ENCODE results near the gene GCHFR.

GCHFR gene

DNA sequence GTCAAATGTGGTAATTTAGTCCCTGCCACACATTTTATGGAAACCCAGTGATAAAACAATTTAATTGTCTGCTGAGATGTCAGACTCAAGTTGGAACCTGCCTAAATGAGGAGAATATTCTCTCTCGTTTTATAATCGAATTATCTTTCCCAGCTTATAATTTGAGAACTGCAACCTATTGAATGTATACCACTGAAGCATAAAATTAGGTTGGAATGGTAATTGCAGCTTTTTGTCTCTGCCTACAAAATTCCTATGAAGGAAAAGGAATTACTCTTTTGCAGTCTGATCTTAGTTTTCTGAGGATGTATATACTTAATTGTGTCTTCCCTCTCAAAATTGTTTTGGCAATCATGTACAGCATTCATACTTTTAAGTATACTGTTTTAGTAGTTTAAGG, 39.9 kb upstream of the GCHFR start:
- Histone ChIP-seq H3F3A (ENCODE audit: insufficient read depth, low read length) (no peaks in the 10 kb centered on the region), H3K9me2 (ENCODE audit: low read depth, low read length) (no peaks in the 10 kb centered on the region), H3K27ac (ENCODE audit: low read depth, low read length, poor library complexity, severe bottlenecking) (no peak overlapping the region), H2AFZ (ENCODE audit: low read length) (no peak overlapping the region), H3K4me2 (ENCODE audit: low read length) (no peak overlapping the region), H3K9ac (ENCODE audit: low read length) (no peak overlapping the region), H3K4me1 (ENCODE audit: insufficient read depth, low read length, severe bottlenecking) (no peaks in the 10 kb centered on the region), H3K79me2 (ENCODE audit: insufficient read depth, low read length) (no peaks in the 10 kb centered on the region), H3K27me3 (ENCODE audit: insufficient read depth, low read length) (no peaks in the 10 kb centered on the region), H3K9me3 (ENCODE audit: low read length) (no peaks in the 10 kb centered on the region), H3K4me3 (ENCODE audit: low read depth, low read length, poor library complexity, severe bottlenecking) (no peak overlapping the region), H3K36me3 (ENCODE audit: insufficient read depth, low read length) (peaks cover 58% of the 10 kb centered on the region), H4K20me1 (ENCODE audit: insufficient read depth, low read length) (no peaks in the 10 kb centered on the region)
- no peak for TF ChIP-seq CTCF (IDR thresholded peaks at IDR 0.05; ENCODE audit: low read length)
- TF ChIP-seq EZH2 (IDR thresholded peaks at IDR 0.05; ENCODE audit: borderline replicate concordance, low read length), result no peak

- H3K9ac ChIP-seq (ENCODE audit: low read length), result no peak overlapping the region
- no peaks in the 10 kb centered on the region for H3K9me2 ChIP-seq (ENCODE audit: low read depth, low read length)
- no peak overlapping the region for H3K4me2 ChIP-seq (ENCODE audit: low read length)
- H3K36me3 ChIP-seq (ENCODE audit: insufficient read depth, low read length), result peaks cover 71% of the 10 kb centered on the region
- H2AFZ ChIP-seq (ENCODE audit: low read length), result no peak overlapping the region
- no peaks in the 10 kb centered on the region for H3K9me3 ChIP-seq (ENCODE audit: low read length)
- no peaks in the 10 kb centered on the region for H3K79me2 ChIP-seq (ENCODE audit: insufficient read depth, low read length)
- no peaks in the 10 kb centered on the region for H3K4me1 ChIP-seq (ENCODE audit: insufficient read depth, low read length, severe bottlenecking)
- no peak for TF ChIP-seq CTCF (IDR thresholded peaks at IDR 0.05; ENCODE audit: low read length)
- no peak for TF ChIP-seq EZH2 (IDR thresholded peaks at IDR 0.05; ENCODE audit: borderline replicate concordance, low read length)
- no peak overlapping the region for H3K27ac ChIP-seq (ENCODE audit: low read depth, low read length, poor library complexity, severe bottlenecking)
- H4K20me1 ChIP-seq (ENCODE audit: insufficient read depth, low read length), result no peaks in the 10 kb centered on the region
- no peaks in the 10 kb centered on the region for H3K27me3 ChIP-seq (ENCODE audit: insufficient read depth, low read length)
- H3F3A ChIP-seq (ENCODE audit: insufficient read depth, low read length), result no peaks in the 10 kb centered on the region; the same call in 1 of the 2 replicates
- H3K4me3 ChIP-seq (ENCODE audit: low read depth, low read length, poor library complexity, severe bottlenecking), result no peak overlapping the region
Measured at GRCh38 chr15:40731034-40731433, 32.8 kb upstream of the GCHFR start.

- Histone ChIP-seq H3K9me3 (ENCODE audit: low read length) (no peaks in the 10 kb centered on the region), H2AFZ (ENCODE audit: low read length) (no peak overlapping the region), H3K4me2 (ENCODE audit: low read length) (no peak overlapping the region), H3K9me2 (ENCODE audit: low read depth, low read length) (no peaks in the 10 kb centered on the region), H3K36me3 (ENCODE audit: insufficient read depth, low read length) (peaks cover 93% of the 10 kb centered on the region), H3K79me2 (ENCODE audit: insufficient read depth, low read length) (no peaks in the 10 kb centered on the region), H3K27ac (ENCODE audit: low read depth, low read length, poor library complexity, severe bottlenecking) (no peak overlapping the region), H3K4me3 (ENCODE audit: low read depth, low read length, poor library complexity, severe bottlenecking) (no peak overlapping the region), H3F3A (ENCODE audit: insufficient read depth, low read length) (no peaks in the 10 kb centered on the region), H4K20me1 (ENCODE audit: insufficient read depth, low read length) (no peaks in the 10 kb centered on the region), H3K27me3 (ENCODE audit: insufficient read depth, low read length) (no peaks in the 10 kb centered on the region), H3K4me1 (ENCODE audit: insufficient read depth, low read length, severe bottlenecking) (no peaks in the 10 kb centered on the region), H3K9ac (ENCODE audit: low read length) (no peak overlapping the region)
- TF ChIP-seq CTCF (IDR thresholded peaks at IDR 0.05; ENCODE audit: low read length) (no peak), EZH2 (IDR thresholded peaks at IDR 0.05; ENCODE audit: borderline replicate concordance, low read length) (no peak)
Measured at GRCh38 chr15:40736575-40736974, 27.3 kb upstream of the GCHFR start.

Data from OCI-LY1 (cell line).